ENCODE data around the gene CDCP2.
"Not testable (repeated sequence)": the region's sequence is repeated elsewhere in the genome, so short reads cannot be mapped to it uniquely, and the experiment has no call there.

CDCP2 gene

DNA sequence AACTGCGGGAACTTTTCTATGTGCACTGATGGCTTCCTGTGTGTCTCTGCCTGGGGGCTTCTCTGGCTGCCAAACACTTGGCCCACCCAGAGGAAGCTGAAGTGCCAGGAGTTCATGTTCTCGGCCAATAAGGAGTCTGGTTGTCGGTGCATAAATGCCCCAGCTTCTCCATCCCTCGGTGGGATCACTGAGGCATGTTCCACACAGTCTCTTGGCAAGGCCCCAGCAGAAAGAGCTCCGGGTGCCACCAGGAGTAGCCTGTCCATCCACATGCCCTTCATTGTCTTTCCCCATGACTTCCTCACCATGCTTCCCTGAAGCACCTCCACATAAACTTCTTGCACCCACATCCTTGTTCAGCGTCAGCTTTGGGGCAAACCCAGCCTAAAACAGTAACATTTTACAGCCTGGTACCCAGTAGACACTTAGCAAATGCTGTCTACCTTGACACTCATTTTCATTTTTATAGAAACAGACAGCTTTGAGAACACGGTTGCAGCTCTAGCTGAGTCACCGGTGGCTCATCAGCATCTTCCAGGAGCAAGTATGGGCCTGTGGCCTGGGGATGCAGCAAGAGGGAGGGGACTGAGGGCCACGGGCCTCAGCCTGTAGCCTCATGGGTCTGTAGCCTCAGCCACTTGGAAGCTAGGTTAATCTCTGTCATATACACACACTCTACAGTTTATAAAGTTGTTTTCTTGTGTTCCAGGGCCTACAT is 14.8 kb upstream of the CDCP2 start:
- DNase-seq = no peak

DNA sequence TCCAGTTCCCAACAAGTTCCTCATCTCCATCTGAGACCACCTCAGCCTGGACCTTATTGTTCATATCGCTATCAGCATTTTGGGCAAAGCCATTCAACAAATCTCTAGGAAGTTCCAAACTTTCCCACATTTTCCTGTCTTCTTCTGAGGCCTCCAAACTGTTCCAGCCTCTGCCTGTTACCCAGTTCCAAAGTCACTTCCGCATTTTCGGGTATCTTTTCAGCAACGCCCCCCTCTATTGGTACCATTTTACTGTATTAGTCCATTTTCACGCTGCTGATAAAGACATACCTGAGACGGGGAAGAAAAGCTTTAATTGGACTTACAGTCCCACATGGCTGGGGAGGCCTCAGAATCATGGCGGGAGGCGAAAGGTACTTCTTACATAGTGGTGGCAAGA is 13.6 kb upstream of the CDCP2 start:
- DNase-seq = not testable (repeated sequence)

DNA sequence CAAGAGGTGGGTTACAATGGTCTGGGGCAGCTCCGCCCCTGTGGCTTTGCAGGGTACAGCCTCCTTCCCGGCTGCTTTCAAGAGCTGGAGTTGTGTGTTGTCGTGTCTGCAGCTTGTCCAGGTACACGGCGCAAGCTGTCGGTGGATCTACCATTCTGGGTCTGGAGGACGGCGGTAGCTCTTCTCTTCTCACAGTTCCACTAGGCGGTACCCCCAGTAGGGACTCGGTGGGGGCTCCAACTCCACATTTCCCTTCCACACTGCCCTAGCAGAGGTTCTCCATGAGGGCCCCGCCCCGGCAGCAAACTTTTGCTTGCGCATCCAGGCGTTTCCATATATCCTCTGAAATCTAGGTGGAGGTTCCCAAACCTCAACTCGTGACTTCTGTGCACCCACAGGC is 12.3 kb upstream of the CDCP2 start:
- DNase-seq = no peak

DNA sequence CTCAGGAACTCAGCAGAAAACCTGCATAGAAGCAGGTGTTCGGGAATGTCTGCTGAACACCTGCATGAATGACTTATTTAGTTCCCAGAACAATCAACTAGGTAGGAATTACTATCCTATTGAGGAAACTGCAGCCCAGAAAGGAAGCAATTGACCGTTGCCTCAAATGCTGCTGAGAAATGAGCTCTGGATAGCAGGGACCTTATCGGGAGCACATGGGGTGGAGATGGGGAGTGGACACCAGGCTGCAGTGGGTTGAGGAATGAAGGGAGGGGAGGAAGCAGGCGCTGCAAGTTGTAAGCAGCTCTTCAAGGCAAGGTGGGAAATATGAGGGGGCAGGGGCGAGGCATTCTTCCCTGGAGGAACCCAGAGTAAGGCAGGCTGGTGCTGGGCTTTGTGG is 10.8 kb upstream of the CDCP2 start:
- no peak for DNase-seq

DNA sequence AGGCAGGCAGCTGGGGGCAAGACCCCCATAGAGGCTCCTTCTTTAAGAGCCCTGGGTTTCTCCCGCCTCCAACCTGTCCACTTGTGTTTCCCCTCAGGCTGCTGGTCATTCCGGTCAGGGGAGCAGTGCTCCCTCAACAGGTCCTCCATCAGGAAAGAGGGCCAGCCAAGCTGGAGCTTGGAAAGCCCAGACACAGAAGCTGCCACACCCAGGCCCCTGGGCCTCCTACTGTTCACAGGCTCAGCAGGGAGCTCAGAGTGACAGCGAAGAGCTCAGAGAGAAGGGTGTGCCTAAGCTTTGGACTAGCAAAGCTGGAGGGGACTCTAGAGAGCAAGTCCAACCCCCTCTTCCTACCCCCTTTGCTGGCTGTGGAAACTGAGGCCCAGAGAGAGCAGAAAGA is 10.3 kb upstream of the CDCP2 start:
- no peak for DNase-seq

DNA sequence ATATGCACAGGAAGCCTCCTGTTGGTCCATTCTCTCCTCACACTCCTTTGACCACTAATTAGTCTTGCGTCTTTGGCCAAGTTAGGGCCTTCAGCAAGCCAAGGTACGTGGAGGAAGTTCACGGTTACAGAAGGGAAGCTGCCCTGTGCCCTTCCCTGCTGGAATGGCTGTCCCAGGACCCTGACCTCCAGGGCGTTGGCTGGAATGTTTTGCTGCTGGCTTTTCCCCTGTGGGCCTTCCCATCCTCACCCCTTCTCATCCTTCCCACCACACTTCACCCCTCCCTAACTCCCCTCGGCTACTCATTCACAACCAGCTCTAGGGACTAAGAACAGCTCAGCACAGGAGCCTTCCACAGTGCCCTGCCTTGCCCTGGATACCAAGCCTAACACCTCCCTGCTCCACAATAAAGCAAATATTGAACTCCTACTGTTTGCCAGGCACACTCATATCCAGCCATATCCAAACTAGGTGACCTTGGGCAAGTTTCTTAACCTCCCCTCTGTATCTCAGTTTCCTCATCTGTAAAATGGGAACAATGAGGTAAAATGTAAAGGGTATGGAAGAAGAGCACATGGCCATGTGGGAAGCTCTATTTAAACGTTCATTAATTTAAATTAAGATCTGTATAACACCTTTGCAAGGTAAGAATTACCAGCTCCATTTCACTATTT is 8.8 kb upstream of the CDCP2 start:
- DNase-seq = no peak

DNA sequence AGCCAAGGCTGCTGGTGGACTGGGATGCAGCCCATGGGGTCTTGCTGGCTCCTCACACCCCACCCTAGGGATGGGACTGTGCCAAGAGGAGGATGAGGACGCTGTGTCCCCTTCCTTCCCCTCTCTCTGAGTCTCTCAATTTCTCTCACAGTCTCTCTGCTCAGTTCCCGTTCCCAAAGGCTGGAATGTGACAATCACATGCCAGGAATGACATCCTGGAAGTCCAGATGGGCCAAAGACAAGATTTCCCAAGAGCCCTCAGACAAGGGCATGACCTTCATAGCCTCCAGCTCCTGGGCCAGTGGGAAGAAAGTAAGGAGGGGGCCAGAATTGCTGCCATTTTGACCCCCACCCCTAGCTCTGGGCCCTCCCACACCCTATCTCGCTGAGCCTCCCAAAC is 7.6 kb upstream of the CDCP2 start:
- no peak for DNase-seq

DNA sequence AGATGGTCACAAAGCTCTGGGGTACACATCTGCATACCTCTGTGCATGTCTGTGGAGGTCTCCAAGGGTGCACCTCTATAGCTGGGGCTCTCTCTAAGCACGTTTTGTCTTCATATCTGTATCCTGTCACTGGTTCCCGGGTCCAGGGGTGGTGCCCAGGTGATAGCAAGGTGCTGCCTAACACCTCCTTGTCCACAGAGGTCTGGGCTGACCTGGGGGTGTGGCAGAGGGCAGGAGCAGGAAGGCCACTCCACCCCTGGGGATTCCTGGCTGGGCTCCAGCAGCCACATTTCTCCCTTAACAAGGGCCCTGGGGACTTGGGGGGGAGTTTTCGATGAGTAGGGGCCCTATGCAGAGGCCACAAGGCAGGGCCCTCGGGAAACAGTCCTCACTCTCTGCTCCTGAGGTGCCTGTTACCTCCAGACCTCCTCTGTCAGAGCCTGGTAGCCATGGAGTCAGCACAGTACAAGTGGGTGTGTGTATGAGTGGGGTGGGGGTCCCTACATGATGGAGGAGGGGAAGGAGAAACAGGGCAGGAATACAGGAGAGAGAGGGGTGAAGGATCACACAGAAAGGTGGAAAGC is 7.0 kb upstream of the CDCP2 start:
- DNase-seq = no peak

DNA sequence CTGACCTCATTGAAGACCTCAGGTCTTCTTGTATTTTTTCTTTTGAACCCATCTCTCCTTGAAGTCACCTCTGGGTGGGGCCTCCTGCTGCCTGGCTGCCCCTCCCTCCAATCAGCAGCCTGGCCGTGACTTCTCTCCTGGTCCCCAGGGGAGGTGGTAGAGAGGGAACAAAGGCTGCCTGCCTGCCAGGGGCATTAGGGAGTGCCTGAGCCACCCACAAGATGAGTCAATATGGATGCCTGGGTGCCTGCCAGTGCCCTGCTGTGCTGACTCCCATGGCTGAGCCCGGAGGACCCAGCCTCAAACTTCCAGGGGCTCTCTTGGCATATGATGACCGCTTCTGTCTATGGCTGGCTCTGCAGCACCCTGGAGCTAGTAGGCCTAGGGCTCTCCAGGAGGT is 5.3 kb upstream of the CDCP2 start:
- no peak for DNase-seq

DNA sequence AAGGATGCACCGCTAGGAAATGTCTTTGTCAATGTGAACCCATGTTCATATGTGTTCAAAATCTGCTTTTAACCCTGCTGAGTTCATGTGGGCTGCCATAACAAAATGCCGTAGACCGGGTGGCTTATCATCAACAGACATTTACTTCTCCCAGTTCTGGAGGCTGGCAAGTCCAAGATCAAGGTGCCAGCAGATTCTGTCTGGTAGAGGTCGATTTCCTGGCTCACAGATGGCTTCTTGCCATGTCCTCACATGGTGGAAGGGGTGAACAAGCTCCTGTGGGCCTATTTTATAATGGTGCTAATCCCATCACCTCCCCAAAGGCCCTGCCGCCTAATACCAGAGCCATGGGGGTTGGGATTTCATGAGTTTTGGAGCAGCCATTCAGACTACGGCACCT is 4.6 kb upstream of the CDCP2 start:
- no peak for DNase-seq

DNA sequence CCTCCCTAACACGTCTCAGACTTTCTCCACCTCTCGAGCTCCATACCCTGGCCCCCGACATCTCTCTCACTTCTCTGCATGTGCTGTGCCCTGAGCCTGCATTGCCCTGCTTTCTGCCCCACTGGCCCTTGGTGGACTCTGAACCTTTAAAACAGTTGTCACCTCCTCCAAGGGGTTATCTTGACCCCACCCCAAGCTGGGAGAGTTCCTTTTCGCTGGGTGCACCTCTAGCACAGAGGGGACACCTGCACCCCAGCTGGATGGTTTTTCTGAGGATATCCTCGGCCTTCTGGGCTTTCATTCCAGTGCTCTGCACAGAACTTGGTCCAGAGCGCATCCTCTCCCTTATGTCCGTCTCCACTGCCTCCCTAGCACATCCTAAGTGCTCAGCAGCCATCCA is 4.2 kb upstream of the CDCP2 start:
- no peak for DNase-seq

DNA sequence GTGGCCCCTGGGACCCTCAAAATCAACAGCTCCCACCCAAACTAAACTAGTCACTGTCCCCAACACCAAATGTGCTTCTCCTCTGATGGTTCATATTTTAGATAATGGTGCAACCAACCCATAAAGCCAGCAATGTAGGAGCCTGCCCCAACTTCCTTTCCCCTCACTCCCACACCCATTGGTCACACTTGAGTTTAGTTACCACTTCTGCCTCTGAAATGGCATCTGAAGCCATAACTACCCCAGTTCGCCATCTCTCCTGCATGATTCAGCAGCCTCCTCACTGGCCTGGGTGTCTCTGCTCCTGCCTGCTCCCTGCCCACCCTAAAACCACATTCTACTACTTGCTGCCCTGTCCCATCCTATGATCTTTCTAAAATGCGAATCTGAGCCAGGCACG is 3.4 kb upstream of the CDCP2 start:
- no peak for DNase-seq

DNA sequence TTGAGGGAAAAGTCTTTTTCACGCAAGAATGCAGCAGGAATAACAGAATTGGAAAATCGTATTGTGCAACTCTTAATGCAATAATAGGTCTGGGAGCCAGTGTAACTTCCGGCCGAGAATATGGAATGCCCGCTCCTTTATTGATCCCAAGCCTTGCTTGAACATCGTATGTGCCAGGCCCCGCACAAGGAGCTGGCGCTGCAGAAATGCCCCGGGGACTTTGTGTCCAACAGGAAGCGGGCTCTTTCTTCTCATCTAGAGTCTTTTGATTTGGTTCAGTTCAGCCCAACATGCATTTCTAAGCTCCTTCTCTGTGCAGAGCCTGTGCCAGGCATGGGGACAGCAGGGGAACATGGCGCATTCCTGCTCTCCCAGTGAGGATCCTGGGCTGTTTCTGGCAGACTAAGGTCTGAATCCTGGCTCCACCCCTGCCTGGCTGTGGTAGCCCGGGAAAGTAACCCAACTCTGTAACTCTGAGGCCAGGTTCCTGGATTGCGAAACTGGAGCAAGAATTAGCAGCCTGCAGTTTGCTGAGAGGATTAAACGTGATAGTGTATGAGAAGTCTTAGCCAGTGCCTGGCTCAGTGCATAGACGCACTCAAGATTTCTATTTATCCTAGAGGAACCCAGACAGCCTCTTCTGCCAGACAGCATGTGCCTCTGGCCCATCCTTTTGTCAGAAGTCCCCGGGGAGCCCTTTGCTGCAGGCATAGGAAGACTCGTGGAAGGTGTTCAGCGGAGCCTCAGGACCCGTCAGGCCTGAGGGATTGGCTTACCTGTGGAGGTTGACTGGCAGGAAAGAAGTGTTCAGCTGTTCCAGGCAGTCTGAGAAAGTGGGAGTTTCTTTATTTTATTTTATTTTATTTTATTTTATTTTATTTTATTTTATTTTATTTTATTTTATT is 987 bp upstream of the CDCP2 start:
- no peak for DNase-seq

DNA sequence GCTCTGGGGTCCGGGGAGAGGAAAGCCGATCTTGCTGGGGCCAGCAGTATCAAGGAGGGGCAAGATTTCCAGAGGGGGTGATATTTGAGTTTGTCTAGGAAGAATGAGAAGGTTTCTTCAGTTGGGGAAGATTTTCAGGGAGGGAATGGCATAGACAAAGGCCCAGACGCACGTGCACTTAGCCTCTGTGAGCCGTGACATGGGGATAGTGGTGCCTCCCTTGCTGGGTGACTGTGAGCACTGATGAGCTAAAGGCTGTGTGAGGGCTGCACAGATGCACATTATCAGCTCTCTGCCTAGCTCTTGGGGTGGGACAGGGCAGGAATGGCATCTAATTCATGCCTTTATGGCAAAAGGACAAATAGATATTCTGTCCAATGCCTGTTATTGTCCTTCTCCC is 1.8 kb downstream of the CDCP2 start:
- no peak for DNase-seq

DNA sequence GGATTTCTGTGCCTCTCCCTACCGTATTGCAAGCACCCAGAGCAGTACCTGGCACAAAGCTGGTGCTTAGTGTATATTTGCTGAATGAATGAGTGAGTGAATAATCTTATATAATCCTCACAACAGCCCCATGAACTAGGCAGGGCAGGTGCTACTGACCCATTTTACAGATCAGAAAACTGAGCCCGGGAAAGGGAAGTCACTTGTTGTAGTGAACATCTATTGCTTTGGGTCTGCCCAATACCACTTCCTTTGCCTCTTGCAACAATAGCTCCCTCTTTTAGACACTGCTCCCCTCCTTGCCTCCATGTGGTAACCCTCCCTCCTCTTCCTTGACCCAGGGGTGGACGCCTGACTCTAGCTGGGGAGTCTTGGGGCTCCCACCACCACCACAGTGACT is 3.1 kb downstream of the CDCP2 start:
- DNase-seq = no peak

DNA sequence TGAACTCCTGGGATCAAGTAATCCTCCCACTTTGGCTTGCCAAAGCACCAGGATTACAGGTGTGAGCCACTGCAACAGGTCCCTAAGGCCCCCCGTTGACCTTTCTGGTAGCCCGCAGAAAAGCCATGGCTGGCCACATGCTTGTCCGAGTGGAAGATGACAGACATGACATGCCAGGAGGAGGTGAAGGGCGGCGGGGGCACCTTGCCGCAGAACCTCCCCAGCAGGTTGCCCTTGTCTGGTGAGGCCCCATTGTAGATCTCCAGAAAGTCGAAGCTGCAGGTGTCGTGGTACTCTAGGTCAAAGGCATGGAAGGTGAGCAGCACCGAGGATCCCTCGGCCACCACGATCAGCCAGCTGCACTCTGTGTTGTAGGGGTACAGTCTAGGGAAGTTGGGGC is 8.4 kb downstream of the CDCP2 start:
- DNase-seq = no peak

DNA sequence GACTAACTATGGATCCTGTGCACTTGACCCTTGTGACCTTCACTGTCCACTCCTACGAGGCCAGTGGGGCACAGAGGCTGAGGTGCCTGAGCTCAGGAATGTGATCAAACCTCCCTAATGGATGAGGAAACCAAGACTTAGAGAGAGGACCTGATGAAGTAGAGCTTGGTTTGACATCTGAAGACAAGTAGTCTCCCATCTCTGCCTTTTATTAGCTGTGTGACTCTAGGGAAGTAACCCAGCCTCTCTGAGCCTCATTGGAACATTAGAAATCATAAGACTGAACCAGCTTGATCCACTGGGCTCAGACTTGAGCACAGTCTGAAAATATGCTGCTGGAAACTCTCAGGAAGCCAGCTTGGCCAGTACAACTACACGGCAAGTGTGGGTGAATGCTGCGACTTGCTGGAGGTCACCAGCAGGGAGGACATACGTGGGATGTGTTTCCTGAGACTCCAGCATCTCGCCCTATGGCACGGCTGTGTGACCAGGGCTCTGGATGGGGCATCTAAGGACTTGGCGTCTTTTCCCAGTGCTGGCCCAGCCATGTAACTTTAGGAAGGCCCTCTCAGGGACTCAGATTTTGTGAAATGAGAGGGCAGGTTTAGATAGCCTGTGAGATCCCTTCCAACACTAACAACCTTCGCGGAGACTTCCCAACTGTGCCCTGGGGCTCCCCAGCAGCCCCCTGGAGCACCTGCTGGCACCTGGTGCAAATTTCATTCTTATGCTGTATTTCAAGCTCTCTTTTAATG is 10.5 kb downstream of the CDCP2 start:
- DNase-seq = no peak

DNA sequence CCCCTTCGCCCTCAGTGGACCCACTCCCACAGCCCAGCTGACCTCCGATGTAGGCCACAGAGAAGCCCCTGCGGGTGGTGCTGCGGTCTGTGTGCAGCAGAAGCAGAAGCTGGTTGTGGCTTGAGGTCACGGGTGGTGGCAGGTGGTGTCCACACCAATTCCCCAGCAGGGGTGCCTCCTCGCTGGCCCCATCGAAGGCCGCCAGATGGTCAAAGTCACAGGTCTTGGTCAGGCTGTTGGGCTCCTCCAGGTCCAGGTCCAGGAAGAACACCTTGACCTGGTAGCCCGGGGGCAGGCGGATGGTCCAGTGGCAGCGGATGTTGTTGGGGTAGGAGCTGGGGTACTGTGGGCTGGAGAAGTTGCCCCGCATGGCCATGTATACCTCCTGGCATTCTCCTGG is 13.1 kb downstream of the CDCP2 start:
- no peak for DNase-seq

DNA sequence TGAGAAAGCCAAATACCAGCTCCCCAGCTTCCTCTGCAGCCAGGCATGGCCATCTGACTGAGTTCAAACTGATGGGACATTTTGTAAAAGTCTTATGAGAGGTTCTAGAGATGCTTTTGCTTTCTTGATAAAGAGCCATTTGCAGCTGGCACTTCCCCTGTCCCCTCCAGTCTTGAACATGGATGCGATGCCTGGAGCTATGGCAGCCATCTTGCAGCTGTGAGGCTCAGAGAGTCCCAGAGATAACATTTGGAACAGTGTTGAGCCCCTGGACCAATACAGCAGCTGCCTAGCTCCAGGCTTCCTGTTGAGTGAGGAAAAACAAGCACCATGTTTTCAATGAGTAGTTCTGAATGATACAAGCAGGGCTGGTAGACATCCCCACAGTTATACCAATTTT is 13.8 kb downstream of the CDCP2 start:
- no peak for DNase-seq

DNA sequence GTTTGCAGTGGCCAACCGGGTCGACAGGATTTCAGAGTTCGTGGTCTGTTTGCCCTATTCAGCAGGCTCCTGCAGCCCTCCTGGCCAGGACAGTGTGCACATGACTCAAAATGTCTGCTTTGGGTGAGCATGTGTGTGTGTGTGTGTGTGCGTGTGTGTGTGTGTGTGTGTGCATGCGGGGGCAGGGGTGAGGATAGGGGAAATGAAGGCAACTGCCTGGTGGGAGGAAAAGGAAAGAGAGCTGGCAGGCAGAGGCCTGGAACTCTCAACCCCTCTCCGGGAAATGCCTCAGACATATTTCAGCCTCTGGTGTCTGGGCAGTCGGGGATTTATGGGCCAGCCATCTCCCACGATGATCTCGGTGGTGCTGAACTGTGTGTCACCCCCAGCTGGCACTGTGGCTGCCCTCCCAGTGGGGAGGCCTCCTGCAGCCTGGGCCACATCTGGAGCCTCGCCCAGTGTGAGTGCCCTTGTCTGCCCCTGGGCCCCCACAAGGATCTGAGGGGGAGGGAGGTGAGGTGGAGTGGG is 15.2 kb downstream of the CDCP2 start:
- no peak for DNase-seq

DNA sequence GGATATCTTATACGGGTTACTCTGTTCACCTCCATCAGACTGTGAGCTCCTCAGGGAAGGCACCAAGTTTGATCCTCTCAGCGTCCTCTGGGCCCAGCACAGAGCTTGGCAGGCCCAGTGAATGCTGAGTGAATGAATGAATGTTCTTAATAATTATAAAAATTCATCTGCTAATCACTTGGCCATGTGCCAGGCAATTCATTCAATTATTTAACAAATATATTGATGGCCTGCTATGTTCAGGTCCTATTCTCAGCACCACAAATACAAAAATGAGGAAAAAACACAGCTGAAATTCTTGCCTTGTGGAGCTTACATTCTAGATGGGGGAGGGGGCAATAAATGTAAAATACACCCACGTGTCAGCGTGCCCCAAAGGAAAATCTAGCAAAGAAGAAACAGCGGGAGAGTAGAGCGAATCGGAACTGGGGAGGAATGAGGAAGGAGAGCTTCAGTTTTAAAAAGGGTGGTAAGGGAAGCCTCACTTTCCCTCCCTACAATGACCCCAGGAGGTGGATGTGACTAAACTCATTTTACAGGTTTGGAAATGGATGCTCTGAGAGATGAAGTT is 15.8 kb downstream of the CDCP2 start:
- no peak for DNase-seq

DNA sequence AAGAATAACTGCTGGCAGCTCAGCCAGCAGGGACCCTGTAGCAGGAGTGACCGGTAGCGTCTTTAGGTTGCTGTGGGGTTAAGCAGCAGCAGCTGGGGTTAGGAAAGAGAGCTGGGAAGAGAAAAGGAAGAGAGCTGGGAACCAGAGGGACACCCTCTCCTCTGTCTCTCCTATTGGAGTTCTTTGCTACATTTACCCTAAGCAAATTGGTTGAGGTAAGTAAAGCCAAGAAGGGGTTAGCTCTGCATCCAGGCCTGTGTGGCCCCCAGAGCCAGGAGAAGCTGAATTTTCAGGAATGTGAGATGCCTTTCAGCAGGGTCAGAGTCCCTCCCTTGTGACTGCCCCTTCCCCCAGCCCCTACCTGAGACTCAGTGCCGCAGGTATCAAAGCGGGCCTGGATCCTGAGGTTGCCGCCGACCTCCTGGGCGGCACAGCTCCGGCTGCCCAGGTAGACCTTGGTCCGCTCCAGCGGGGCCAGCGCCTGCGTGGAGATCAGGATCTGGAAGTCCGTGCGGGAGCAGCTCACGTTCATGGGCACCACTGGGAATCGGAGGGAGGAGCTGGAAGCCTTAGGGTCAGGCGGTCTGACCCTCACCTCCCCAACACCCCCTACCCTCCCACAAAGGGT is 16.4 kb downstream of the CDCP2 start:
- DNase-seq = no peak

Measured in DMS79 (cell line).